HepG2 (cell line): Measurements from ENCODE around the gene MARK2. TPM values are rescaled to one million over a fixed set of nuclear protein-coding genes. Genes with fewer than 3 reads are reported as not detected.

Source experiments
- ATAC-seq: fragments of 200-7000 bp; cut with Tn5 transposase; 3 replicates; pipeline ENCODE4 v1.9.1; 2020; ENCODE audit warnings: mild to moderate bottlenecking, moderate library complexity
- BruUV-seq: library from RNA; stranded (reverse); fragments of 400-500 nt; replicated peaks from 2 replicates; lab custom pipeline; 2021; lab: Mats Ljungman, UMichigan
- CTCF ChIA-PET: fragments of 300-600 bp; formaldehyde crosslinking; extraction: SDS; loops from one replicate; lab custom pipeline; 2021; ENCODE audit warnings: low total read pairs, inconsistent platforms, low intra/inter-chr PET ratio; lab: Yijun Ruan, JAX
- POLR2A ChIA-PET: fragments of 350-600 bp; sonication (Branson Sonifier 250); formaldehyde crosslinking; loops from one replicate; lab custom pipeline; 2020; ENCODE audit warnings: antibody characterized with exemption, inconsistent platforms; lab: Yijun Ruan, JAX
- DNase-seq: peaks from one replicate; pipeline ENCODE4 v3.0.0-alpha.2; 2015; ENCODE audit warnings: low spot score
- FAIRE-seq: peaks from 3 replicates; lab custom pipeline; 2011; peaks lifted over from hg19 to GRCh38; lab: Jason Lieb, UNC
- H2AFZ ChIP-seq: one replicate; pipeline ENCODE4 v1.6.1; 2011; ENCODE audit warnings: low read length, inconsistent platforms
- H3K27ac ChIP-seq: fragments of 300-600 bp; 3 replicates; pipeline ENCODE4 v1.8.0; 2011; ENCODE audit warnings: mixed run types, mild to moderate bottlenecking, mixed read lengths, low read length, inconsistent platforms; ENCODE audit not compliant: insufficient read depth; ENCODE audit errors: extremely low read length
- H3K27me3 ChIP-seq, 2 experiments: fragments of 200-600 bp in 1 of 2; 2 replicates in 1 of 2; 3 replicates in 1 of 2; pipeline versions ENCODE4 v1.6.0 to v1.8.0; 2011; ENCODE audit warnings: low read length in 2 of 2, mild to moderate bottlenecking in 2 of 2, moderate library complexity in 2 of 2, inconsistent platforms in 1 of 2; ENCODE audit not compliant: insufficient read depth in 2 of 2, control insufficient read depth in 1 of 2
- H3K36me3 ChIP-seq, 2 experiments: fragments of 200-600 bp in 1 of 2; replicated peaks in 1 of 2; 2 replicates in 1 of 2; 3 replicates in 1 of 2; pipeline versions ENCODE4 v1.5.1 to v1.8.0; 2011; ENCODE audit warnings: low read length in 2 of 2, inconsistent platforms in 1 of 2; ENCODE audit not compliant: insufficient read depth in 2 of 2, control insufficient read depth in 1 of 2
- H3K4me1 ChIP-seq: 2 replicates; pipeline ENCODE4 v1.5.1; 2012; ENCODE audit warnings: low read length, inconsistent platforms; ENCODE audit not compliant: insufficient read depth
- H3K4me2 ChIP-seq: 2 replicates; pipeline ENCODE4 v1.6.0; 2011; ENCODE audit warnings: low read depth, low read length, inconsistent platforms
- H3K4me3 ChIP-seq, 3 experiments: fragments of 200-600 bp in 1 of 3; sonication (generic), shearing (Covaris generic) in 1 of 3; replicated peaks in 1 of 3; 2 replicates each; pipeline ENCODE4 v1.5.1; 2011 to 2016; ENCODE audit warnings: low read length in 3 of 3, inconsistent platforms in 2 of 3, low read depth in 2 of 3, mild to moderate bottlenecking in 2 of 3, control low read depth in 1 of 3, mixed read lengths in 1 of 3; ENCODE audit not compliant: insufficient read depth in 1 of 3
- H3K79me2 ChIP-seq: one replicate; pipeline ENCODE4 v1.6.1; 2011; ENCODE audit warnings: low read length, inconsistent platforms; ENCODE audit not compliant: insufficient read depth
- H3K9ac ChIP-seq: 2 replicates; pipeline ENCODE4 v1.6.0; 2011; ENCODE audit warnings: mild to moderate bottlenecking, low read depth, low read length, inconsistent platforms; ENCODE audit not compliant: insufficient read depth
- H3K9me3 ChIP-seq: 2 replicates; pipeline ENCODE4 v1.5.1; 2012; ENCODE audit warnings: mild to moderate bottlenecking, low read length
- H4K20me1 ChIP-seq: 2 replicates; pipeline ENCODE4 v1.6.0; 2011; ENCODE audit warnings: inconsistent platforms, mild to moderate bottlenecking, low read length, moderate library complexity; ENCODE audit not compliant: insufficient read depth
- ATF7-NPFF ChIP-seq: sonication (generic); formaldehyde crosslinking; IDR thresholded peaks from 2 replicates; pipeline ENCODE4 v1.8.1; 2023; ENCODE audit warnings: mild to moderate bottlenecking, low read depth, missing genetic modification reagents, moderate library complexity
- CEBPZ ChIP-seq: IDR thresholded peaks from 2 replicates; pipeline ENCODE4 v1.6.1; 2012; ENCODE audit warnings: low read length, improper control_type of control experiment
- DR1 ChIP-seq: sonication (generic); formaldehyde crosslinking; IDR thresholded peaks from 2 replicates; pipeline ENCODE4 v1.8.0; 2021; ENCODE audit warnings: mild to moderate bottlenecking, missing genetic modification reagents, inconsistent platforms
- GZF1 ChIP-seq: sonication (generic); formaldehyde crosslinking; IDR thresholded peaks from 2 replicates; pipeline ENCODE4 v1.5.1; 2020; ENCODE audit warnings: mild to moderate bottlenecking, missing genetic modification reagents
- HIC2 ChIP-seq: sonication (generic); formaldehyde crosslinking; IDR thresholded peaks from 2 replicates; pipeline ENCODE4 v1.9.0; 2022; ENCODE audit warnings: low read depth, missing genetic modification reagents
- MLLT10 ChIP-seq: sonication (generic); formaldehyde crosslinking; IDR thresholded peaks from 2 replicates; pipeline ENCODE4 v1.4.0; 2020; ENCODE audit warnings: missing genetic modification reagents
- NRL ChIP-seq: sonication (generic); formaldehyde crosslinking; IDR thresholded peaks from 2 replicates; pipeline ENCODE4 v1.5.0; 2020; ENCODE audit warnings: missing genetic modification reagents, mild to moderate bottlenecking, moderate library complexity, borderline replicate concordance
- RBFOX2 ChIP-seq: fragments of 200-400 bp; formaldehyde crosslinking; IDR thresholded peaks from 2 replicates; pipeline ENCODE4 v1.6.1; 2017; ENCODE audit warnings: low read depth, mild to moderate bottlenecking, low read length
- TFAP4 ChIP-seq: sonication (generic); IDR thresholded peaks from 2 replicates; pipeline ENCODE4 v1.6.1; 2016; ENCODE audit warnings: low read depth, borderline replicate concordance
- TOE1 ChIP-seq: sonication (generic); formaldehyde crosslinking; IDR thresholded peaks from 2 replicates; pipeline ENCODE4 v1.4.0; 2020; ENCODE audit warnings: mild to moderate bottlenecking, missing genetic modification reagents
- ZBTB46 ChIP-seq: sonication (generic); formaldehyde crosslinking; IDR thresholded peaks from 2 replicates; pipeline ENCODE4 v1.4.0; 2020; ENCODE audit warnings: mild to moderate bottlenecking, missing genetic modification reagents, borderline replicate concordance
- ZFP62 ChIP-seq: sonication (generic); formaldehyde crosslinking; IDR thresholded peaks from 2 replicates; pipeline ENCODE4 v1.4.0; 2020; ENCODE audit warnings: missing genetic modification reagents
- ZNF446 ChIP-seq: sonication (generic); formaldehyde crosslinking; IDR thresholded peaks from 2 replicates; pipeline ENCODE4 v1.5.0; 2020; ENCODE audit warnings: mild to moderate bottlenecking, missing genetic modification reagents
- ZNF512B ChIP-seq: sonication (generic); formaldehyde crosslinking; IDR thresholded peaks from 2 replicates; pipeline ENCODE4 v1.5.1; 2020; ENCODE audit warnings: missing genetic modification reagents, mild to moderate bottlenecking, borderline replicate concordance
- ZNF619 ChIP-seq: sonication (generic); formaldehyde crosslinking; IDR thresholded peaks from 2 replicates; pipeline ENCODE4 v1.4.0; 2020; ENCODE audit warnings: mild to moderate bottlenecking, missing genetic modification reagents
- WGBS: methylation state at CpG from one replicate; pipeline ENCODE4 v1.1.6; 2017; ENCODE audit warnings: low lambda C conversion rate; 5-methylcytosine and 5-hydroxymethylcytosine counted together
- in situ Hi-C: cut with HindIII; loops from 2 replicates; pipeline ENCODE4 v1.10.0; 2017; ENCODE audit warnings: low pct_unique_long_range_greater_than_20kb; ENCODE audit not compliant: extremely low pct_ligation_motif_present
- intact Hi-C: fragments of 100-400 bp; cut with micrococcal nuclease; formaldehyde crosslinking; loops from one replicate; pipeline ENCODE4 v1.10.0; 2022; ENCODE audit not compliant: unreplicated experiment
- polyA plus RNA-seq, 8 experiments: library from polyadenylated mRNA; depleted of rRNA in 3 of 8; stranded (reverse) in 7 of 8; unstranded in 1 of 8; fragments of >200 nt; fragmentation: Illumina TruSeq in 4 of 8; extraction: Trizol in 4 of 8; gene quantifications; 2 replicates each; pipeline versions ENCODE4 v1.2.1 to v1.2.3, GENCODE V29; 2011 to 2016; ENCODE audit warnings: low read depth in 4 of 8, missing spikeins in 1 of 8, mixed read lengths in 1 of 8; ENCODE audit not compliant: insufficient read depth in 1 of 8
- total RNA-seq, 5 experiments: library from RNA; depleted of rRNA; stranded (reverse); fragments of >200 nt; fragmentation: Illumina TruSeq; extraction: Trizol; gene quantifications; 2 replicates each; pipeline ENCODE4 v1.2.3, GENCODE V29; 2016; ENCODE audit warnings: low read depth in 1 of 5

The MARK2 gene
- total and polyA plus RNA-seq, 2 of the 13 experiments (the other 11 are each of a cell fraction or from before 2014, with no cell fraction given): 13.5 to 13.9 TPM

- H4K20me1 ChIP-seq: no peaks in the 10 kb centered on the region
- no peaks in the 10 kb centered on the region for H3K9me3 ChIP-seq
- ChIA-PET CTCF (no interaction called here), POLR2A (no interaction called here)
- no peak for FAIRE-seq
- no peak overlapping the region for H3K4me3 ChIP-seq
- no peak overlapping the region for H3K4me2 ChIP-seq
- in situ Hi-C loops: no loop called here
- H3K4me1 ChIP-seq: peaks cover 40% of the 10 kb centered on the region
- peaks cover 32% of the 10 kb centered on the region for H3K79me2 ChIP-seq
- no peak for ATAC-seq
- intact Hi-C loops: no loop called here
- DNase-seq: no peak
- no peak overlapping the region for H3K9ac ChIP-seq
- no peaks in the 10 kb centered on the region for H3K27me3 ChIP-seq
- 88% methylated on average over 4 of the region's 4 CpGs for WGBS
- BruUV-seq: no TSS peak
- no peak overlapping the region for H2AFZ ChIP-seq
- H3K36me3 ChIP-seq: peaks cover 1 to 13% of the 10 kb centered on the region in 2 experiments; a peak in 3 of 5 replicates
- H3K27ac ChIP-seq: no peak overlapping the region
- TF ChIP-seq TFAP4 (no peak), ZNF446 (CRISPR knock-in tag) (no peak), HIC2 (CRISPR knock-in tag) (no peak), NRL (CRISPR knock-in tag) (no peak), ATF7-NPFF (no peak), RBFOX2 (no peak), GZF1 (no peak), CEBPZ (no peak), ZBTB46 (CRISPR knock-in tag) (no peak), TOE1 (CRISPR knock-in tag) (no peak), ZNF512B (CRISPR knock-in tag) (no peak), ZFP62 (CRISPR knock-in tag) (no peak), MLLT10 (CRISPR knock-in tag) (no peak), DR1 (CRISPR knock-in tag) (no peak), ZNF619 (CRISPR knock-in tag) (no peak)
These were observed 27.3 kb downstream of the MARK2 start for GRCh38 chr11:63866211-63866610.
